C4-2B (cell line): ENCODE measurements around the gene ERC2.

Experiments used
- H3K27ac ChIP-seq: fragments of 450-650 bp; 2 replicates; pipeline ENCODE4 v1.5.1; 2017
- CTCF ChIP-seq: fragments of 450-650 bp; conservative IDR thresholded peaks from 2 replicates; pipeline ENCODE4 v1.5.1; 2017; ENCODE audit warnings: mild to moderate bottlenecking
- ZFX ChIP-seq: fragments of 450-650 bp; IDR thresholded peaks from 2 replicates; pipeline ENCODE4 v1.6.1; 2017

Gene ERC2

GRCh38 chr3:55664387-55664786, 803.9 kb downstream of the ERC2 start:
- TF ChIP-seq CTCF (no peak), ZFX (no peak)
- no peak overlapping the region for H3K27ac ChIP-seq

GRCh38 chr3:55662683-55663082, 805.6 kb downstream of the ERC2 start:
- no peak for TF ChIP-seq ZFX
- TF ChIP-seq CTCF = no peak
- H3K27ac ChIP-seq = no peak overlapping the region

- TF ChIP-seq CTCF = no peak
- TF ChIP-seq ZFX = no peak
- no peak overlapping the region for H3K27ac ChIP-seq
Measured at GRCh38 chr3:55661571-55661970, 806.7 kb downstream of the ERC2 start.

- TF ChIP-seq ZFX (no peak), CTCF (no peak)
Measured at GRCh38 chr3:55661141-55661540, 807.1 kb downstream of the ERC2 start.

GRCh38 chr3:55660642-55661041, 807.6 kb downstream of the ERC2 start:
- TF ChIP-seq CTCF (no peak), ZFX (no peak)
- no peak overlapping the region for H3K27ac ChIP-seq

More at GRCh38 chr3:55661141-55661540, 807.1 kb downstream of the ERC2 start:
- H3K27ac ChIP-seq = no peak overlapping the region

- no peak overlapping the region for H3K27ac ChIP-seq
- TF ChIP-seq ZFX (no peak), CTCF (no peak)
Measured at GRCh38 chr3:55659701-55660100, 808.6 kb downstream of the ERC2 start.

- H3K27ac ChIP-seq = no peak overlapping the region
- no peak for TF ChIP-seq CTCF
- TF ChIP-seq ZFX = no peak
Measured at GRCh38 chr3:55658690-55659562, 809.3 kb downstream of the ERC2 start.
